ENCODE data around the gene SLC30A1. TPM values are rescaled to one million over a fixed set of nuclear protein-coding genes. Genes with fewer than 3 reads are reported as not detected.
"Not testable (repeated sequence)": the region's sequence is repeated elsewhere in the genome, so short reads cannot be mapped to it uniquely, and the experiment has no call there.

Gene SLC30A1, protein sequence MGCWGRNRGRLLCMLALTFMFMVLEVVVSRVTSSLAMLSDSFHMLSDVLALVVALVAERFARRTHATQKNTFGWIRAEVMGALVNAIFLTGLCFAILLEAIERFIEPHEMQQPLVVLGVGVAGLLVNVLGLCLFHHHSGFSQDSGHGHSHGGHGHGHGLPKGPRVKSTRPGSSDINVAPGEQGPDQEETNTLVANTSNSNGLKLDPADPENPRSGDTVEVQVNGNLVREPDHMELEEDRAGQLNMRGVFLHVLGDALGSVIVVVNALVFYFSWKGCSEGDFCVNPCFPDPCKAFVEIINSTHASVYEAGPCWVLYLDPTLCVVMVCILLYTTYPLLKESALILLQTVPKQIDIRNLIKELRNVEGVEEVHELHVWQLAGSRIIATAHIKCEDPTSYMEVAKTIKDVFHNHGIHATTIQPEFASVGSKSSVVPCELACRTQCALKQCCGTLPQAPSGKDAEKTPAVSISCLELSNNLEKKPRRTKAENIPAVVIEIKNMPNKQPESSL
- total RNA-seq (10 to 100 TPM in 2 of 4 donors, 1 to 10 TPM in 2; 7.9 to 11.8 (median 9.3) TPM), polyA plus RNA-seq (1 to 10 TPM; 4.2 to 5.1 (median 4.3) TPM)

DNA sequence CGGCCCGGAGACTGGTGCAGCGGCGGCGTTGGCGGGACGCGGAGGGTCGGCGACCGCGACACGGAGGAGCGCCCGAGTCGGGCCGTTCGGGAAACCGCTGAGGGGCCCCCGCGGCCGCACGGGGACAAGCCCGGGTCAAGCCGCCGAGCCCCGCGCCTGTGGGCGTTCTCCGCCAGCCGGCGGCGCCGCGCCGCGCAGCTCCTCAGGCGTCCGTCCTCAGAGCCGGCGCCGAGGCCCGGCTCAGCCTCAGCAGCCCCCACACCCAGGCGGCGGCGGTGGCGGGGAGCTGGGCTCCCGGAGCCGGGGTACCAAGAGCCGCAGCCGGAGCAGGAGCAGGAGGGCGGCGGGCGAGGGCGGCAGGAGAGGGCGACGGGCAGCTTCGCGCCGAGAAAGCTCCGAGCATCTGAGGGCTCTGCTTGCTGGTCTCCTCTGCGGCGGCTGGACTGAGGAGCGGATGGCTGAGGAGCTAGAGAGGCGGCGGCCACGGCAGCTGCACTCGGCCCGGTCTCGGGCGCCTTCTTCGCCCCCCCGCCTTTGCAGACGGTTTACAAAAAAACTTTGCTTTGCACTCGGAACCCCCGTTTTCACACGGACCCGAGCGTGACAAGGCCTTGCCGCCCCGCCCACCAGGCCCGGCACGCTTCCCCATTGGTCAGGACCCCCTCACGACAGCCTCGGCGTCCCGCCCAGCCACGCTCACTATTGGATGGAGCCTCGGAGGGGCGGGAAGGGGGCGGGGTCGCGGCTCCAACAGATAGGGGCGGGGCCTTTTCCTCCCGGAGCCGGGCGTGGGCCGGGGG lies at the start of gene SLC30A1:
SLC30A1 (minus strand) TSS at position 522 of the 800 bp plus-strand sequence. CDS start 549 bp downstream, outside the sequence.
- H3K4me3 ChIP-seq: peak within 1 kb of the TSS; percentile 76 to 96 (median 94)
- no peaks in the 10 kb centered on the region for H3K9me3 ChIP-seq
- peak; percentile 88 to 98 (median 96) for TF ChIP-seq POLR2AphosphoS5 (IDR thresholded peaks at IDR 0.05)
- TF ChIP-seq EP300 (IDR thresholded peaks at IDR 0.05): no peak
- TF ChIP-seq POLR2A (IDR thresholded peaks at IDR 0.05): peak; percentile 88 to 90
- peak within 1 kb of the TSS; percentile 96 to 98 (median 98) for H3K27ac ChIP-seq
- intact Hi-C loops (cut with DNase I): loop anchor here (1.0 to 10.0 kb wide), 5 partner anchors 34 to 456 kb away; partner anchors contain the start of genes DTL, INTS7 and LPGAT1
- H3K36me3 ChIP-seq: peaks cover 0 to 21% (median 5%) of the 10 kb centered on the region in 4 donors
- WGBS, 2 donors: 0% methylated on average over 98 of the region's 98 CpGs
- H3K4me1 ChIP-seq: peaks cover 0 to 54% (median 40%) of the 10 kb centered on the region in 4 donors
- peak; percentile 100 for DNase-seq
- H3K27me3 ChIP-seq: no peaks in the 10 kb centered on the region

DNA sequence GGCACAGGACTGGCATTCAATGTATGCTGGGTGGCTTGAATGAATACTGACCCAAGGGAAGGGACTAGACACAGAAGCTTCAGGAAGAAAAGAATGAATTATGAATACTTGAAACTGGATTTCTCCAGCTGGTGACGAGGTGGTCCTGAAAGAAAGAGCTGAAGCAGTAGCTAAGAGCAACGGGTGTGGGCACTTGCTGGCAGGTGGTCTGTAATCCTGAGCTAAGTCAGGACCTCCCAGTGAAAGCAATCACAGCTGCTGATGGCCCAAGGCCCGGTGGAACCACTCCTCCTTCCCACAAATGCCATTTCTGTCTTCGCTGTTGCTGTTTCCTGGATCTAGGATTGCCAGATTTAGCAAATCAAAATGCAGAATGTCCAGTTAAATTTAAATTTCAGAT lies 49.5 kb upstream of the SLC30A1 start:
- TF ChIP-seq POLR2AphosphoS5 (IDR thresholded peaks at IDR 0.05) (no peak), EP300 (IDR thresholded peaks at IDR 0.05) (no peak), POLR2A (IDR thresholded peaks at IDR 0.05) (no peak)
- TF ChIP-seq, protein P1, sequence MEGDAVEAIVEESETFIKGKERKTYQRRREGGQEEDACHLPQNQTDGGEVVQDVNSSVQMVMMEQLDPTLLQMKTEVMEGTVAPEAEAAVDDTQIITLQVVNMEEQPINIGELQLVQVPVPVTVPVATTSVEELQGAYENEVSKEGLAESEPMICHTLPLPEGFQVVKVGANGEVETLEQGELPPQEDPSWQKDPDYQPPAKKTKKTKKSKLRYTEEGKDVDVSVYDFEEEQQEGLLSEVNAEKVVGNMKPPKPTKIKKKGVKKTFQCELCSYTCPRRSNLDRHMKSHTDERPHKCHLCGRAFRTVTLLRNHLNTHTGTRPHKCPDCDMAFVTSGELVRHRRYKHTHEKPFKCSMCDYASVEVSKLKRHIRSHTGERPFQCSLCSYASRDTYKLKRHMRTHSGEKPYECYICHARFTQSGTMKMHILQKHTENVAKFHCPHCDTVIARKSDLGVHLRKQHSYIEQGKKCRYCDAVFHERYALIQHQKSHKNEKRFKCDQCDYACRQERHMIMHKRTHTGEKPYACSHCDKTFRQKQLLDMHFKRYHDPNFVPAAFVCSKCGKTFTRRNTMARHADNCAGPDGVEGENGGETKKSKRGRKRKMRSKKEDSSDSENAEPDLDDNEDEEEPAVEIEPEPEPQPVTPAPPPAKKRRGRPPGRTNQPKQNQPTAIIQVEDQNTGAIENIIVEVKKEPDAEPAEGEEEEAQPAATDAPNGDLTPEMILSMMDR (IDR thresholded peaks at IDR 0.05): no peak
- Histone ChIP-seq H3K4me1 (peaks cover 0 to 27% (median 19%) of the 10 kb centered on the region in 4 donors), H3K36me3 (no peaks in the 10 kb centered on the region), H3K27me3 (no peaks in the 10 kb centered on the region), H3K27ac (no peak overlapping the region), H3K9me3 (no peaks in the 10 kb centered on the region), H3K4me3 (no peak overlapping the region)
- WGBS, 2 donors: 68 to 69% methylated on average over 4 of the region's 4 CpGs
- no peak for DNase-seq
- intact Hi-C loops (cut with DNase I): no loop called here

DNA sequence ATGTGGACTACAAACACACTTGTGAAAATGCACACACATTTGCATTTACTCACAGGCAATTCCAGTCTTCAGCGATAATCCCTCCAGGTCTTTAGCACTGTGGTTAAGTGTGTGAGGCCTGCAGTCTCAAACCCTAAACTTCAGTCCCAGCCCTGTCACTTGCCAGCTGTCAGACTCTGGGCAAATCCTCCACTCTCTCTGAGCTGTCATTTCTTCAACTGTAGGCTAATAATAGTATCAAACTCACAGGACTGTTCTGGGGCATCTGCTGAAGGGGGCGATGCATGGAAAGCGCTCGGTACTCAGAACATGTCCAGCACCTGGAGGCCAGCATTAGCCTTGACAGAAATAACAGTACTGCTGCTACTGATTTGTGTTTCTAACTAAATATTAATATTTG lies 48.3 kb upstream of the SLC30A1 start:
- intact Hi-C loops (cut with DNase I): no loop called here
- no peaks in the 10 kb centered on the region for H3K9me3 ChIP-seq
- 89 to 94% methylated on average over 4 of the region's 4 CpGs for WGBS, 2 donors
- no peaks in the 10 kb centered on the region for H3K36me3 ChIP-seq
- no peak overlapping the region for H3K27ac ChIP-seq
- no peak for DNase-seq
- H3K27me3 ChIP-seq: no peaks in the 10 kb centered on the region
- peaks cover 0 to 15% (median 7%) of the 10 kb centered on the region in 4 donors for H3K4me1 ChIP-seq
- TF ChIP-seq, protein P1 (IDR thresholded peaks at IDR 0.05): no peak
- TF ChIP-seq POLR2A (IDR thresholded peaks at IDR 0.05): no peak
- TF ChIP-seq EP300 (IDR thresholded peaks at IDR 0.05): no peak
- no peak for TF ChIP-seq POLR2AphosphoS5 (IDR thresholded peaks at IDR 0.05)
- H3K4me3 ChIP-seq: no peak overlapping the region

DNA sequence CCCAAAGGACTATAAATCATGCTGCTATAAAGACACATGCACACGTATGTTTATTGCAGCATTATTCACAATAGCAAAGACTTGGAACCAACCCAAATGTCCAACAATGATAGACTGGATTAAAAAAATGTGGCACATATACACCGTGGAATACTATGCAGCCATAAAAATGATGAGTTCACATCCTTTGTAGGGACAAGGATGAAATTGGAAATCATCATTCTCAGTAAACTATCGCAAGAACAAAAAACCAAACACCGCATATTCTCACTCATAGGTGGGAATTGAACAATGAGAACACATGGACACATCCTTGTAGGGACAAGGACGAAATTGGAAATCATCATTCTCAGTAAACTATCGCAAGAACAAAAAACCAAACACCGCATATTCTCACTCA lies 46.9 kb upstream of the SLC30A1 start:
- H3K4me3 ChIP-seq; H3K9me3 ChIP-seq; intact Hi-C loops (cut with DNase I); DNase-seq; H3K36me3 ChIP-seq; H3K27me3 ChIP-seq; H3K27ac ChIP-seq: not testable (repeated sequence)
- WGBS, 2 donors: 85 to 96% methylated on average over 6 of the region's 7 CpGs
- peaks cover 0 to 12% (median 5%) of the 10 kb centered on the region in 4 donors for H3K4me1 ChIP-seq

DNA sequence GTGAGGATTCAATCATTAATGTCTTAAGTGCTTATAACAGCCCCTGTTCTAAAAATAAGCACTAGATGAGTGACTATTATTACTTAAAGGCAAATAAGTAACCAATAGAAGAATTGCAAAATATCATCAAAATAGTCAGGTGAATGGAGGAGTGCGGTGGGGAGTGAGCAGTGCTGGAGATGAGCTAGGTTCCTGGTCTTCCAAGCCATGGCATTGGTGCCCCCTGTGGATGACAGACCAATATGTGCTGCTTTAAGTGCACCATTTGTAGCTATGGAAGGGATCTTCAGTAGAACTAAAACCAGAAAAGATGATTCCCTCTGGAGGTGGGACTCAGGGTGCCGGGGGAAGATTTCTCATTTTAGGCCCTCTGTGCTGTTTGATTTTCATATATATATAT lies 46.1 kb upstream of the SLC30A1 start:
- WGBS, 2 donors: 68 to 72% methylated on average over 2 of the region's 2 CpGs

More for the DNA sequence above, 46.1 kb upstream of the SLC30A1 start:
- no peak overlapping the region for H3K4me3 ChIP-seq
- H3K27ac ChIP-seq: no peak overlapping the region
- no peaks in the 10 kb centered on the region for H3K9me3 ChIP-seq
- intact Hi-C loops (cut with DNase I): no loop called here
- no peaks in the 10 kb centered on the region for H3K36me3 ChIP-seq
- H3K4me1 ChIP-seq: peaks cover 0 to 9% (median 3%) of the 10 kb centered on the region in 4 donors
- TF ChIP-seq EP300 (IDR thresholded peaks at IDR 0.05) (no peak), POLR2A (IDR thresholded peaks at IDR 0.05) (no peak), POLR2AphosphoS5 (IDR thresholded peaks at IDR 0.05) (no peak)
- TF ChIP-seq, protein P1 (IDR thresholded peaks at IDR 0.05): no peak
- peak; percentile 65 for DNase-seq
- no peaks in the 10 kb centered on the region for H3K27me3 ChIP-seq

All from sigmoid colon (tissue), 7 donors.